Stimulated activated CD8-positive, alpha-beta memory T cell treated with anti-CD3 and anti-CD28 coated beads, Interleukin-15, amount 100 ng/mL, for 1 hour (primary cell): ENCODE data around the gene GAB1.

ENCODE experiments used
- DNase-seq: peaks from one replicate; pipeline ENCODE4 v3.0.0-alpha.2; 2020; ENCODE audit warnings: low read depth

GAB1 gene

GRCh38 chr4:143417679-143418403, 81.2 kb downstream of the GAB1 start:
- no peak for DNase-seq

- DNase-seq: no peak
Observed at GRCh38 chr4:143420227-143420626, 83.6 kb downstream of the GAB1 start.

- DNase-seq: no peak
Observed at GRCh38 chr4:143421609-143422008, 84.9 kb downstream of the GAB1 start.

DNA sequence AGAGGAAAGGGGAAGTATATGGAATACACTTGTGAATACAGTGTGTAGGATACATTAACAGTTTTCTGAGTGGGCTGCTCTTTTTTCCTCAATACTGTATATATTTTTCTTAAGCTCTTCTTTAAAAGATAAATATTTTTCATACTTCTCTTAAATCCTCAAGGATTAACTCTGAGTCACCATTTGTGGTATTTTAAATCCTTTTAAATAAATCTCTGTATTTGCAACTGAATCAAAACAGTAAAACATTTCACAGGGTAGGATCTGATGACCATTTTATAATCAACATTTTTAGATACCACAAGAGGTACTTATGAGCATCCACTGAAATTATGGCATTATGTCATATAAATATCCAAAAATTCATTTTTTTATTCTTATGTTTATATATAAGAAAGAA, 87.6 kb downstream of the GAB1 start:
- DNase-seq: no peak

DNA sequence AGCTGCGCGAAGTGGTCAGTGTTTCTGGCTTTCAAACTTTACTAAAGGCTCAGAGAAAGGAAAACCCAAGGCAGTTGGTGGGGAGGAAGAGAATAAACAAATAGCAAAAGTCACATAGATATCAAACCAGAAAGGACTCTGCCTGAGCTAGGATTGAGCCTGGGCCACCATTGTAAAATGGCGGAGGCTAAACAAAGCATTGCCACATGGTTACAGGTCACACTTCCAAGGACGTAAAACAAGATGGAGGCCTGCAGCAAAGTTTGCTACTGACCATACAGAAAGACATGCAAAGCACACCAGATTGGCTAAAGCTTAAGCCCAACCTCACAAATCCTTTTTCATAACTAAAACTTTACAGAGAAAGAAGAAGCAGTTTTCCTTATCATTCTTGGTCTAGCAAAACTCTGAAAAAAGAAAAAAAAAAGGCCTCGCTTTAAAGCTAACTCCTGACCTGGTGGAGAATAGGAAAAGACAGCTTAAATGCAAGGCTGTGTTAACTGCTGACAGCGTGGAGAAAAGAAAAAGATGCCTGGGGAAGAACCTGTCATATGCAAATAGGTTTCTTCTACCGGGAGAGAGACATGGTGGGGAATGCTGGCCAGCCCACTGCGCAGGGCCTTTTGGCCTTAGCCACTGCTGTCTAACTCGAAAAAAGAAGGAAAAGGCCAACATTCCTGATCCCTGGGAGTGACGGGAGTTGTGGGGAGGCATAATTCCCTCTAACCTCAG, 95.0 kb downstream of the GAB1 start:
- DNase-seq: no peak

- DNase-seq: no peak
Observed at GRCh38 chr4:143432258-143432591, 95.5 kb downstream of the GAB1 start.

- DNase-seq: no peak
Observed at GRCh38 chr4:143433231-143433630, 96.6 kb downstream of the GAB1 start.

DNA sequence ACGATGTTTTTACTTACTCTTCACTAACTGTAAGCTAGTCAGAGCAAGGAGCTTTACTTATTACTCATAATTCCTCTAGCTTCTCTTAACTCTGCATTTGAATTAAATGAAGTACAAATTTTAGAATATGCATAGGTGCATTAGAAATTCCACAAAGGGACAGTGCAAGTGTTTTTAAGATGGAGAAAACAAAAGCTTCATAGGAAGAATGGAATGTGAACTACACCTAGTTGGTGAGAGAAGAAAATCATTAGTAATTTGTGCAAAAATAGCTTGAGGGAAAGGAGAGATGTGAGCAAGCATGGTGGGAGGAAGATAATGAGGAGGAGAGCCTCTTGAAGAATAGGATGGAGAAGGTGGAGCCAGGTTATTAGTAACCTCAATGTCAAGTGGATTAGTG, 99.3 kb downstream of the GAB1 start:
- DNase-seq: no peak

GRCh38 chr4:143437476-143437875, 100.8 kb downstream of the GAB1 start:
- DNase-seq: no peak

GRCh38 chr4:143437937-143438336, 101.3 kb downstream of the GAB1 start:
- no peak for DNase-seq

- no peak for DNase-seq
Observed at GRCh38 chr4:143438710-143439109, 102.0 kb downstream of the GAB1 start.

DNA sequence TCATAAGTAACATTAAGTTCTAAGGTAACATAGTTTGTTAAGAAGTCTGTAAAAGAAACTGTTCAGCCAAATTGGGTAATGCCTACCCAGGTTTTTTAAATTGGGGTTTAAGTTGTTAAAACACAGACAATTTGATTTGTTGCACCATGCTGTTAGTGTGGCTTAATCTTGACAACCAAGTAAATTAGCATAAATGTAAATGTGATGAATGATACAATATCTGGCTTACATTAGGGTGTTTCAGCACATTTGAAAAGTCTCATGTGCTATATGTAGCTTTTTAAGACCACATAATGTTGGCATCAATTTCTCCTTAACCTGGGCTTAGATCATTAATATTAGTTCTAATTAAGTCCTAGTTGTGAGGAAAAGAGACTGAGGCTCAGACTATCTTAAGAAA, 104.4 kb downstream of the GAB1 start:
- DNase-seq: no peak

DNA sequence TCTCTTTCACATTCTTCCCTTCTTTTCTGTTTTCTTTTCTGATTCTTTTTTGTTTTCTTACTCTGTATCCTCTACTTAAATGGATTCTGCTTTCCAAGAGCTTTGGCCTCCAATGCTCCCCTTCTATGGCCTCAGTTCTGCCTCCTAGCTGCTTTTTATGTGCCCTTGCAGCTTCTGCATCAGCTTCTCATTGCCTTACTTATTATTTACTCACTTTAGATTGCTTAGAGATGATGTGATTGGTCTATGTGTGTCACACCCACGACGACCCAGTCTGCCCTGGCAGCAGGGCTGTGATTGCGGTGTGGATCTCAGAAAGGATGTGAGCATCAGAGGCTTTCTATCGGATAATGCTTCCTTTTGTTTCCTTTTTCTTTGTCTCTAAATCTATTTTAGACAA, 105.0 kb downstream of the GAB1 start:
- no peak for DNase-seq

- DNase-seq: no peak
Observed at GRCh38 chr4:143443728-143444127, 107.1 kb downstream of the GAB1 start.

- no peak for DNase-seq
Observed at GRCh38 chr4:143451186-143451585, 114.5 kb downstream of the GAB1 start.

DNA sequence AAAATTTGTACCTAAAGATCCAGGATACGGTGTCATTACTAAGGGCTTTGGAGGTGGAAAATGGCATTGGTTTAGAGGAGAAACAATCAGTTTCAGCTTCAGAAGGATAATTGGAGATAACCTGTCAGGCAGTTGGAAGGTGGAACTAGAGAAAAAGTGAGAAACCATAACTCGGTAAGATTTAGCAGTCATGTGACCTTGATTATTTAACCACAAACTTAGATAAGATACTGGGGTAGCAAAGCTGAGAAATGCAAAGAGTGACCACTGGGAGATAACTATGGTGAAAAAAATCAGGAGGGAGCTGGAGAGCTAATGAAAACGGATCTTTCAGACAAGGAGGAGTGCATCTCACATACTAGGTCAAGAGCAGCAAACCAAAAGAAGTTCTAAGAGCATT, 118.5 kb downstream of the GAB1 start:
- no peak for DNase-seq

DNA sequence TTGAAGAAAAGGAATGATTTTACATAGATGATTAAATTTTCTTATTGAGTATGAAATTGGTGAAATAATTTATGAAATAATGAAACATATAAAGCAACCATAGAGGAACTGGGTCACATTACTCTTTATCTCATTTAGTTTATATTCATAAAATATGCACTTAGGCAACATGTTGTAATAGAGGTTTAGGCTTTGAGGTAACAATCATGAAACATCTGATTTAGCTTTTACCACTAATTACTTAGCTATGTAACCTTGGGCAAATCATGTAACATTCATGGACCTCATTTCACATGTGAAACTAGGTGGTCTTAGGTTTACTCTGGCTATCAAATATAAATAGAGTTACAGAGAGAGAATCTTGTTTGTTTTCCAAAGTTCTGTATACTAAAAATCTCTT, 122.3 kb downstream of the GAB1 start:
- no peak for DNase-seq

GRCh38 chr4:143473334-143474126, 136.9 kb downstream of the GAB1 start:
- no peak for DNase-seq

- DNase-seq: no peak
Observed at GRCh38 chr4:143477487-143477886, 140.8 kb downstream of the GAB1 start.

DNA sequence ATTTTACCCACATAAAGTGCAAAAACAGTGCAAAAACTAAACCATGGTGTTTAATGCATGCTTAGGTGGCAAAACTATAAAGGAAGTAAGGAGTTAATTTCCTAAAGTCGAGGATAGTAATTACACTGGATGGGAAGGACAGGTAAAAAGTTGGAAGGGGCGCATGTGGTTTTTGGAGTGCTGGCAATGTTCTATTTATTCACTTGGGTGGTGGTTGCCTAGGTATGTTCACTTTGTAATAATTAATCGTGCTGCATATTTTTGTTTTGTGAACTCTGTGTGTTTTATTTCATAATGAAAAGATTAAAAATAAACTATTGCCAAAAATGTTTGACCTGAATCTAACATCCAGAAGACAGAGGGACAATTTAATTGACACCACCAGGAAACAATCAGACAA, 144.7 kb downstream of the GAB1 start:
- DNase-seq: no peak

DNA sequence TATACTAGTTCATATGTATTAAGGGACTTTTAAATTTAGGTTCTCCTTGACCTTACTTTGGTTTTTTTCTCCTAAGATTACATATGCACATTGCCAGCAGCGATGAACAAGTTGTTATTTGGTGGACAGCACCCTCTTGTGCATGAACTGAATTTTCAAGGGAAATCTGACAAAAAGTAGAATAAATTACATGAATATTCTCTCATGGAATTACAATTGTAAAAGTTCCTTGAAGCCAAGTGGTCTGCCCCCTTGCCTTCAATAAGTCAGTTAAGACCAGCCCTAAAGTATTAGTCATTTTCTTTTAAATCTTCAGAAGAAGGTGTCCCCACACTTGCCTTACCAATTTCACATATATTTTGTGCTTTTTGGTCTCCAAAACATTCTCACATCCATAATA, 146.2 kb downstream of the GAB1 start:
- DNase-seq: no peak

DNA sequence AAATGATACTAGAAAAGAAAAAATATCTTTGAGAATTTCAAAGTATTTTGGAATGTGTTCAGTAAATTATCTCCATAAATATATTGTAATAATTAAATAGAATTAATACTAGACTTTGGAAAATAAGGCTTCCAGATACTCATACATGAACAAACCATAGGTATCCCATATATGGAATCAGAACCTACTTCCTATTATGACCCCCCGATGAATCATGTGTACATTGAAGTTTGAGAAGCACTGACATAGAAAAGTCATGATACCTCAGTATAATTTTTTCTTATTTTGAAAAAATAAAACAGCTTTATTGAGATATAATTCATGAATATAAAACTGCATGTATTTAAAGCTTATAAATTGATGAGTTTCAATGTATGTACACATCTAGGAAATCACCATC, 149.6 kb downstream of the GAB1 start:
- DNase-seq: no peak

- DNase-seq: no peak
Observed at GRCh38 chr4:143488687-143489086, 152.0 kb downstream of the GAB1 start.
